Activated CD4-positive, CD25-positive, alpha-beta regulatory T cell treated with anti-CD3 and anti-CD28 coated beads, Interleukin-2, amount 50 U/mL, for 24 hours (primary cell): ENCODE data around the gene FNDC11.
"Not testable (repeated sequence)": the region's sequence is repeated elsewhere in the genome, so short reads cannot be mapped to it uniquely, and the experiment has no call there.

Source experiments
- ATAC-seq, 2 donors: fragments of 150-1000 bp; cut with Tn5 transposase; one replicate each; pipeline ENCODE4 v1.10.0; 2021; ENCODE audit warnings: mild to moderate bottlenecking in 1 of 2, moderate library complexity in 1 of 2

FNDC11 gene

DNA sequence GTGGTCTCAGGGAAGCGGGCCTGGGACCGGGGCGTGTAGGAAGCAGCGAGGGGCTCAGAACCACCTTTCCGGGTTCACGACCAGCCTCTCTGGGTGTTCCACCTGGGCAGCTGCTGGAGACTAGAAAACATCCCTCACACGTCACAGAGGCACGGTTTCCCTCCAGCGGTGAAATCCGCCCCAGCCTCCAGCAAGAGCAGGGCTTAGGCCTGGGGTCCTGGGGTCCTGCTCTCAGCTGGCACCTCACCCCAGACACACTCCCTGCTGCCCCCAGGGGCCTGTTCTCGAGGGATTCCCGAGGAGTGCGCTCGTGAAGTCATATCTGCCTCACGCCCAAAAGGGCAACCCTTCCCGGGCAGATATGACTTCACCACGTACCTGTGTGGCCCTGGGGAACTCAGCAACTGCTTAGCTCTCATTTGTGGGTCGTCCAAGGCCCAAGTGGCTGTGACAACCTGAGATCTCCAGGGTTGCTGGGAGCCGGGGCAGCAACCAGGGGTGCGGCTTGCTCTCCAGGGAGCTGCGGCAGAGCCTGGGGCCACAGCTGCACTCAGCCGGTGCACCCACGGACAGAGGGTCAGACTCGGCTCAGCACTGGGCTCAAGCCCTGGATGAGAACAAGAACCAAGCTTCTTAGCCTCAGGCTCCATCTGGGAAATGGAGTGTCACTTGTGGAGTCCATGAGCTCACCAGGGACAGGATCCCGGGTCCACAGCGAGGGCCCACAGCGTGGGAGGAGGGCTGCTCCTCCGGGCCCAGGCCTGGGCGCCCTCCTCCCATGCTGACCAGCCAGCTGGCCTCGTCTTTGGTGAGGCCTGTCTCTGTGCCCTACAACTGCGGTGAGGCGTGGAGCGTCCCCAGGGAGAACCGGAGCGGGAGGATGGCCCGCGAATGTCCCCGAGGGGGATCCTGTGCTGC, 661 bp downstream of the FNDC11 start:
- peak in 1 of 2 donors; percentile 4 for ATAC-seq

DNA sequence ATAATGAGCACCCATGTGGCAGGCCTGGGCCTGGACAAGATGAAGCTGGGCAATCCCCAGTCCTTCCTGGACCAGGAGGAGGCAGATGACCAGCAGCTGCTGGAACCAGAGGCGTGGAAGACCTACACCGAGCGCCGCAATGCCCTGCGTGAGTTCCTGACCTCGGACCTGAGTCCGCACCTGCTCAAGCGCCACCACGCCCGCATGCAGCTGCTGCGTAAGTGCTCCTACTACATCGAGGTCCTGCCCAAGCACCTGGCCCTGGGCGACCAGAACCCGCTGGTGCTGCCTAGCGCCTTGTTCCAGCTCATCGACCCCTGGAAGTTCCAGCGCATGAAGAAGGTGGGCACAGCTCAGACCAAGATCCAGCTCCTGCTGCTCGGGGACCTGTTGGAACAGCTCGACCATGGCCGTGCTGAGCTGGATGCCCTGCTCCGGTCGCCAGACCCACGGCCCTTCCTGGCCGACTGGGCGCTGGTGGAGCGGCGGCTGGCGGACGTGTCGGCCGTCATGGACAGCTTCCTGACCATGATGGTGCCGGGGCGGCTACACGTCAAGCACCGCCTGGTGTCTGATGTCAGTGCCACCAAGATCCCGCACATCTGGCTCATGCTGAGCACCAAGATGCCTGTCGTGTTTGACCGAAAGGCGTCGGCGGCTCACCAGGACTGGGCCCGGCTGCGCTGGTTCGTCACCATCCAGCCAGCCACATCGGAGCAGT, 1.9 kb downstream of the FNDC11 start:
- no peak for ATAC-seq

DNA sequence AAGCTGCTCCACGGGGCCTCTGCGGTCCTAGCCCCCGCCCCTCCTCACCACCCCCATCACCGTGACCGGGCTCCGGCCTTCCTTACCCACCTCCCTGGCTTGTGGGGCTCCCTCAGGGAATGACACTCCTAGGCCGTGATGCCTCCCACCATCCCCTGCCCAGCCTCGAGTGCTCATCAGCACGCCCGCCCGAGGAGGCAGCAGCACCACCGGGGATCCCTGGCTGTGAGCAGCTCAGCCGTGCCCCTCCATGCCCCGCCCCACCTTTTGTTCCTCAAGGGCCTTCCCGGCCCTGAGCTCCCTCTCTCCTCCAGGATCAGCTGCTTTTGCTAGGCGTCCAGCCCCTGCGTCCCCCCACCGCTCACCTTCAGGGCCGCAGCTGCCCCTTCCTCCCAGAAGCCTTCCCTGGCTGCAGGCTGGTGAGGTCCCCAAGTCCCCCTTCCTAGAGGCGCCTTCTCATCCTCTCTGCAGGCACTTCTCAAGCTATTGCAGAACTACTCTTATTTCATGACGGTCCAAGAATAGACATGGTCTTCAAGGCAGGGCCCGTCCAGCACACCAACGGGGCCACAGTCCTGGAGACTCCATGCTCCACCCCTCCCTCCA, 3.0 kb downstream of the FNDC11 start:
- ATAC-seq = no peak

DNA sequence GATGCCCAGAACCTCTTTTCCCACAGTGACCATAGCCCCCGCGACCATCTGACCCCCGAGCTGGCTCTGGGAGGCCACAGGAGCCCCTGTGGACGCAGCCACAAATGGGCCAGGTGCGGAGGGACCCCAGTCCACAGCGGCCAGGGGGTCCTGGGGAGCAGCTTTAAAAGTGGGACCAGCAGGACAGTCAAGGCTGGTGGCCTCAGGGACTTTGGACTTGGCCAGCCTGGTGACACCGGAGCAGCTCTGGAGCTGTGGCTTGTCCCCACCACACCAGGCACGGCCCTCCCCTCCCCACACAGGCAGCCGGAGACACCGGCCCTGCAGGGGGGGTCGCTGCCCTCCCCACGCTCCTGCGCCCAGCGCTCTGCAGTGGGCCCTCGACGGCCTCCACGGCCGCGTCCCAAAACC, 3.5 kb downstream of the FNDC11 start:
- ATAC-seq = no peak

DNA sequence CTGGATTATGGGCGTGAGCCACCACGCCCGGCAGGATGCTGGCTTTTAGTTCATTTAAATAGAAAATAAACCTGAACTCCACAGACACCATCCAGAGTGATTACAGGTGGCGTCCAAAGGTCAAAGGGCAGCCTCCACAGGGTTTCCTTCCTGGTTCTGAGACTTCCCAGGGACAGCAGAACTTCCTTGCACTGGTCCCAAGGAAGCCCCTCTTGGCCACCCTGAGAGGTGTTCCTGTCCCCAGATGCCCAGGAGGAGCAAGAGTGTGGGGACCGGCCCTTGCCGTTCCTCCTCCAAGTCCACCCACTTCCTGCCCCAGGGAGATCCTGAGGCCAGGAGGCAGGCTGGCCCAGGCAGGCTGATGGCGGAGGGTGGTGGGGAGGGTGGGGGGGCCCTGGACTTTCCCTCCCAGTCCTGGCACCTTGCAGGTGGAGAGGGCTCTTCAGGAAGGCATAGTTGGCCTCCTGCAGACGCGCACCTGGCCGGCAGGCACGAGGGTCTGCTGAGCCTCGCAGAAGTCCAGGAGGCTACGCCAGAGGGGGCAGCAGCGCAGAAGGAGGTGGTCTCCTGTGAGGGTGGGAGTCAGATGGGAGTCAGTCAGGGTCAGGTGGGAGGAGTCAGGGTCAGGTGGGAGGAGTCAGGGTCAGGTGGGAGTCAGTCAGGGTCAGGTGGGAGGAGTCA, 5.0 kb downstream of the FNDC11 start:
- no peak for ATAC-seq

DNA sequence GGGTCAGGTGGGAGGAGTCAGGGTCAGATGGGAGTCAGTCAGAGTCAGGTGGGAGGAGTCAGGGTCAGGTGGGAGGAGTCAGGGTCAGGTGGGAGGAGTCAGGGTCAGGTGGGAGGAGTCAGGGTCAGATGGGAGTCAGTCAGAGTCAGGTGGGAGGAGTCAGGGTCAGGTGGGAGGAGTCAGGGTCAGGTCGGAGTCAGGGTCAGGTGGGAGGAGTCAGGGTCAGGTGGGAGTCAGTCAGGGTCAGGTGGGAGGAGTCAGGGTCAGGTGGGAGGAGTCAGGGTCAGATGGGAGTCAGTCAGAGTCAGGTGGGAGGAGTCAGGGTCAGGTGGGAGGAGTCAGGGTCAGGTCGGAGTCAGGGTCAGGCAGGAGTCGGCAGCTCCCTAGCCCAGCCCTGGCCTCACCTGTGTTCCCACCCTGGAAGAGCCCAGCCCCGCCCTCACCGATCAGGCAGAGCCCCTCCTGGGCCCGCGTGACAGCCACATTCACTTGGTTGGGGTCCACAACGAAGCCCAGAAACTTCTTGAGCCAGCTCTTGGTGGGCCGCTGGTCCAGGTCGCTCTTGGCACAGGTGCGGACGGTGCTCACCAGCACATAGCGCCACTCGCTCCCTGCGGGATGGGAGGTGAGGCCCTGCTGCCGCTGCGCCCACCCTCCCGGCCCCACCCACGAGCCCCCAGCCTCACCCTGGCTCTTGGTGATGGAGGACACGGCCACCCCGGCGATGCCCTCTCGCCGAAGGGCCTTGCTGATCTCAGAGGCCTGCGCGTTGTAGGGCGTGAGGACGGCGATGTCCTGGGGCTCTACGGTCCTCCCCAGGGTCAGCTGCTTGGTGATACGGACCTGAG, 5.8 kb downstream of the FNDC11 start:
- not testable (repeated sequence) for ATAC-seq

DNA sequence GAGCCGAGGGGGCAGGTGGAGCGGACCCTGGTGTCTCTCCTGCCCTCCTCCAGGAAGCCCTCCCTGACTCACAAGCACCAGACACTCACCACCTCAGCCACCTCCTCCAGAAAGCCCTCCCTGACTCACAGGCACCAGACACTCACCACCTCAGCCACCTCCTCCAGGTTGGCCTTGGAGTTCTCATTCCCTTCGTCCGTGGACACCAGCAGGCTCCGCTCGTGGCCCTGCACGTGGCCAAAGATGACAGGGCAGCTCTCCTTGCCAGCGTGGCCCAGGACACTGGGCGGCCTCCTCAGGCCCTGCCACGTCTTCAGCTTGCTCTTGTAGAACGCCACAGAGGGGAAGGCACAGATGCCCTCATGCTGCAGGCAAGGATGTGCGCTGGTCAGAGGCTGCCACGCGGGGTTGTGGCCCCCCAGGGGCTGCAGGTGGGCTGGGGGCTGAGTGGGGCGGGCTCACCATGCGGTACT, 6.4 kb downstream of the FNDC11 start:
- ATAC-seq = no peak

DNA sequence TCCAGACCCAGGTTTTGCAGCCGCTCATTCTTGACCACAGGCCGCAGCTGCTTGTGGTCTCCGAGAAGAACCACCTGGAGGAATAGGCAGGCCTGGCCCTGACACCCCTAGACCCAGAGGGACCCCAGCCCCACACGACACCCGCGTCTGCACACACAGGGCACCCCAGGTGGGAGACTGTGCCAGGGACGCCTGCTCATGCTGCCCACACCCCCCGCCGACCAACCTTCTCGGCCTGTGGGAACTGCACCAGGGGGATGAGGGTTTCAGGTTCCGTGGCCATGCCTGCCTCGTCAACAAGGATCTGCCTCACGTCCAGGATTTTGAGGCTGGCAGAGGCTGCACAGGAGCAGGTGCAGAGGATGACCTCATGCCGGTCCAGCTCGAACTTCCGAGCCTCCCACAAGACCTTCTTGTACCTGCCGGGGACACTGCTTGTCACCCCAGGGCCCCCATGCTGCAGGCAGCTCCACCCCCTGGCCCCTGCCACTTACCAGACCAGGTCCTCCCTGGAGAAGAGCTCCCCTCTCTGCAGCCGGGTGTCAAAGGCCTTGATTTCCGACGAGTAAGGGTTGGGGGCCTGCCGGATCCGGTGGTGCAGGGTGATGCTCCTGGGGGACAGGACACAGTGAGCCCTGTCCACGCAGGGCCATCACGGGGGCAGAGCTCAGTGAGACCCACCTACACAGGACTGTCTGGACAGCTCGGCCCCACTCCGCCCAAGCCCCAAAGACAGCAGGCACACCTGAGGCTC, 7.1 kb downstream of the FNDC11 start:
- ATAC-seq = no peak

DNA sequence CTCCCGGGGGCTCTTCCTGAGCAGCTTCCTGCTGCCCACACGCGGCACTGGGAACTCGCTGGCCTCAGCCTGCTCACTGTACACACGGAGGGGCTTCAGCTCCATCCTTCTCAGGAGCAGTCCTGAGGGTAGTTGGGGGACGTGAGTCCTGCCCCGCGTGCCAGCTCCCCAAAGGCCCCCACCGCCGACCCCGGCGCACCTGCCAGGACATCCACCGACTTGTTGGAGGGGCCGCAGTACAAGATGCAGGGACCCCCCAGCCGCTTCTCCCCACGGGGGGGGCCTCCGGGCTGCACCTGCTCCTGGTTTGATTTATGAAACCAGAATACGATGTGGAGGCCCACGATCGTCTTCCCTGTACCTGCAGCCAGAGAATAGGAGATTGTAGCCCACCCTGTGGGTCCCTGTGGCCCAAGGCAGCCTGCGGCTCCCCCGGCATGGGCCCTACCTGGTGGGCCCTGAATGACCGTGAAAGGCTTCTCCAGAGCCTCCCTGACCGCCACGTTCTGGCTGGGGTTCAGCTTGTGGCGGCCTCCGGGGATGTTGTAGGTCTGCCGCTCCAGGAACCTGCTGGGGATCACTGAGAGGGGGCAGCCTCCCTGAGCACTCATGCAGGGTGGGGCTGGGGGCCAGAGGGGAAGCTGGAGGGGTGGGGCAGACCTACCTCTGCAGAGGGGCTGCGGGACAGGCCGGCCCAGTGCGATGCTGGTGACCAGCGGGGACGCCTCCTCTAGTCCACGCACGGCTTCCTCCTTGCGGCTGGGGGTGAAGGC, 7.9 kb downstream of the FNDC11 start:
- ATAC-seq = no peak

DNA sequence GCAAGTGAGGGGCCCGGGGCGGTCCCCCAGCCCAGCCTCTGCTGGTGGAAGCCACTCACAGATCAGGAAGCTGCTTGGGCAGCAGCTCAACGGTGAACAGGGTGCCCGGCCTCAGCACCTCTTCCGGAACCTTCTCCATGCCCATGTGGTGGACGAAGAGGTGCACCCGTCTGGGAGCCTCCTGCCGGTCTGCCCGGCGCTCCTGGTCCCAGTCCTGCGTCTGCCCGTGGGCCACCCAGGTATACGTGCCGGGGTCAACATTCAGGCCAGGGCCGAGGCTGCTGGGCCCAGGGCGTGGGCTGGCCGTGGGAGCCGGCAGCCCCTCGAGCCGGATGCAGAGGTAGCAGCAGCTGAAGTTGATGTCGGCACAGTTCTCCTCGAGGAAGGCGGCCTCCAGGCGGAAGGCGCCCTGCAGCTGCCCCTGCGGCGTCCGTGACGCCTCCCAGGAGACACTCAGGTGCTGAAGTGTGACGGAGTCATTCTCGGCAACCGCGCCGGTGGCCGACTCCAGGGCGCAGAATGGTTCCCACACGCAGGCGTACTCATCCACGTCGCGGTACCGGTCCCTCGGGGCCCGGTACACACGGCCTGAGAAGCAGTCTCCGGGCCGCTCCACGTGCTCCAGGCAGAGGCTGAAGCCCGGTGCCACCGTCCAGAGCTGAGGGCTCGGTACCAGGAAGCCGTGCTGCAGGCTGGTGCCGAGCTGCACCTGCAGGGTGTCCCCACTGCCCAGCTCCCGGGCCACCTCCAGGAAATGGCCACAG, 8.7 kb downstream of the FNDC11 start:
- ATAC-seq = no peak

DNA sequence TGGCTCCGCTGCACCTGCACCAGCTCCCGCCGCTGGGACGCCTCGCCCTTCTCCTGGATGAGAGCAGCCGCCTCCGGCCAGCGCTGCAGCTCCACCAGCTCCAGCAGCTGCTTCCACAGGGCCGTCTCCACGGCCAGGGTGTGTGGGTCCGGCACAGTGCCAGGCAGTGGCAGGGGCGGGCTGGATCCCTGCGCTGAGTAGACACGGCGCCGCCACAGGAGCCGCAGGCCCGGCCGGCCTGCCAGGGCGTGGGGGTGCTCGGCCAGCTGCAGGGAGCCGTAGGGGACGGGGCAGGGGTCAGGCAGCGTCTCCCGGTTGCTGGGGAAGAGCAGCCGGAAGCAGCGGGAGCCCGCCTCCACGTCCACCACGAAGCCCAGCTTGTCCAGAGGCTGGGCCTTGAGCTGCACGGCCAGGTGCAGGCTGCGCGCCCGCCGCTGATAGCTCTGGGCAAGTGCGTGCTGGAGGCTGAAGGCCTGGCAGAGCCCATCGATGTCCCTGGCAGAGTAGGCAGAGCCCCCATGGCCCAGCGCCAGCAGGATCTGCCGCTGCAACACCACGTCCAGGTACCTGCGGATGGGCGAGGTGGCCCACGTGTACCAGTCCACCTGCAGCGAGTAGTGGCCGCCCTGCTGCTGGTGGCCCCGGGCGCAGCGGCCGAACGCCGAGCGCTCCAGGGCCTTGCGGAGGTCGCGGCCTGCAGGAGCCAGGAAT, 9.4 kb downstream of the FNDC11 start:
- no peak for ATAC-seq

DNA sequence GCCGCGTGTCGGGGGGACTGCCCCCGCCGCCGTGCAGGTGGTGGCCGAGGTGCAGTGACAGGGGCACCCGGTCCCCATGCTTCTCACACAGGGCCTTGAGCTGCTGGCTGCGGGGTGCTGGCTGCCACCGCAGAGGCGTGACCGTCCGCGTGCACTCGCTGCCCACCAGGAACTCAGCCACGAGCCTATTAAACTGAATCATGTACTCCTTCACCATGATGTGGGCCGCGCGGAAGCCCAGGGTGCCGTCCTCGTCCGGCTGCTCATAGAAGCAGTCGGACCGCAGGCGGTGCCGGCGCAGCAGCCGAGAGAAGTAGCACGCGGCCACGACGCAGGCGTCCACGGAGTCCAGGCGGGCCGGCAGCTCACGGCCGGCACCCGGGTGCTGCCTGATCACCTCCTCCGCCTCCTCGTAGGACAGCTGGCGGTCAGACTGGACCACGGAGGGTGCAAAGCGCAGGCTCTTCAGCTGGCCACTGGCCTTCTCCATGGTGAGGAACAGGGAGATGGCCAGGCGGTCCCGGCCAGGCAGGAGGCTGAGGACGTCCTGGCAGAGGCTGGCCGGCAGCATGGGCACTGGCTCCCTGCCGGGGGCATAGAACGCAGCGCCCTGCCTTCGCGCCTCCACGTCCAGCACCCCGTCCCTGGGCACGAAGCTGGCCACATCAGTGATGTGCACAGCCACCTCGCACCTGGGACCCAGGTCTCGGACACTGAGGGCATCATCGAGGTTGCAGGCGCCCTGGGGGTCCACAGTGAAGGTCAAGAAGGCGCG, 10.3 kb downstream of the FNDC11 start:
- no peak for ATAC-seq

DNA sequence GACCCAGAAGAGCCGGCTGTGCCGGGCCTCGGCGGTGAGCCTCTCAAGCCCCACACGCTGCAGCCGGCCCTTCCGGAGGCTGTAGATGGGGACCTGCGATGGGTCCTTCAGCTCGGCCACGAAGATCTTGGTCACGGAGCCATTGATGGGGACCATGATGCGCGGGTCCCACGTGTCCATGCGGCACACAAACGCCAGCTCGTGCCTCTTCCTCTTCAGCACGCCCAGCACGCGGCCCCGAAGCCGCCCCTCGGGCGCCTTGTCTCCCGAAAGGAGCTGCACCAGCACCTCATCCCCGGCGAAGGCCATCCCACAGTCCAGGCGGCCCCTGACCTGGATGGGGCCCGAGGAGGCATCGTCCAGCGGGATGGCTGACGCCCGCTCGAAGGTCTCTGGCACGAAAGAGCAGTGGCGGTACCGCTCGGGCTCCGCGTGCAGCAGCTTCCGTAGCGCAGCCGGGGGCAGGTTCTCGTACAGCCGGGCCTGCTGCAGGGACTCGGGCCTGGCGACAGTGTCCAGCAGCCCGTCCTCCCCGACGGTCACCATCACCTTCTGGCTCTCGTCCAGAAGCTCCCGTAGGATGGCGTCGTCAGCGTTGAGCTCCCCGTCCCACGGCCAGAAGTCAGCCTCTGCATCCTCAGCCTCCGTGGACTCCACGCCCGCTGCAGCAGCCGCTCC, 11.2 kb downstream of the FNDC11 start:
- no peak for ATAC-seq

DNA sequence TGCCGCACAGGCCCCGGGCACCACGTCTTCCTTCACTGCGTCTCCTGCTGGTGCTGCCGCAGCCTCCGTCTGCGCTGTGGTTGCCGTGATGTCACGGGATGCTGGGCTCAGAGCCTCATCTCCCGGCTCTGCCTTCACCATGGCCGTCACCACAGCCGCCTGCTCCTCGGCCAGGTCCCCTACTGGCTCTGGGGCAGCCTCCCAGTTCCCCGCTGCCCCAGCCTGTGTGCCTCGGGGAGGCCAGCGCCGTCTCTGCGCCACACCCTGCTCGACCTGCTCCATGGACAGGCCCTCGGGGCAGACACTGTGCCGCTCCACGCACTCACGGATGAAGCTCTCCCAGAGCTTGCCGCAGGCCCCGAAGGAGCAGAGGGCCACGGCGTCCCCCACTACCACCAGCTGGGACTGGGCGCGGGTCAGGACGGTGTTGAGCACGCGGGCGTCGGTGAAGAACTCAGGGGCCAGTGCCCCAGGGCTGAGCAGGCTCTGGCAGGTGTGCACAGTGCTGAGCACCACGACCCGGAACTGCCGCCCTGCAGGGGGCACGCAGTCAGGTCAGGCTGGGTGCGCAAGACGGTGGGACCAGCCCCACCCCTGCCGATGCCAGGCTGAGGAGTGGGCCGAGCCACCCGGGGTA, 11.9 kb downstream of the FNDC11 start:
- ATAC-seq = no peak

DNA sequence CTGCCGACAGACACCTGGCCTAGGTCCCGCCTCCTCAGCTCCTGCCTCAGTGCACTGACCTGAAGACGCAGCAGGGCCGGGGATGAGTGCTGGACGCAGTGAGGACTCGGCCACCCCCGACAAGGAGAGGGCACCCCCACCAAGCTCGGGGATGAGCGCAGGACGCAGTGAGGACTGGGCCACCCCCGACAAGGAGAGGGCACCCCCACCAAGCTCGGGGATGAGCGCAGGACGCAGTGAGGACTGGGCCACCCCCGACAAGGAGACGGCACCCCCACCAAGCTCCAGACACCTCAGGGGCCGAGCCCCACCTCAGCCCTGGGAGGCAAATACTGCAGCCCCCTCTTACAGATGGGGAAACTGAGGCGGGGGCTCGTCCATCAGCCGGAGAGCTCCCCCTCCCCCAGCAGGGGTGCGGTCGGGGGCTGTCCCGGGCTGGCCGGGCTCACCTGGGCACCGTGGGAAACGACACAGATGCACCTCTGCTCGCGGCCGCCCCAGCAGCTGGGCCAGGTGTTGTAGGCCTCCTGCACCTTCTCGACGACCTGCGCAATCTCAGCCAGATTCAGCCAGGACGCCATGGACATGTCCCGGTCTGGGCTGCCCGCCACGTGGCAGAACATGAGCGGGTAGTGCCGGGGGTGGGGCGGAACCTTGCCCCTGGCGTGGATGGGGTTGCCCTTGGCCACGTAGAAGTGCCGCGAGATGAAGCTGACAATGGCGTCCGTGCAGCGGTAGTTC, 12.6 kb downstream of the FNDC11 start:
- no peak for ATAC-seq

DNA sequence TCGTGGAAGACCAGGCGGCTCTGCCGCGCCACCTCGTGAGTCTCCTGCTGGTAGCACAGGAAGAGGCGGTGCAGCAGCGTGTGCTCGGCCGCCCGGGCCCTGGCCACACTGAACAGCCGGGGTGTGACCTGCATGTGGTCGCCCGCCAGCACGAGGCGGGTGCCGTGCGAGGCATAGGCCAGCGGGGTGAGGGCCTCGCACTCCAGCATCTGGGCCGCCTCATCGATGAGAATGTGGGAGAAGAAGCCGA, 13.1 kb downstream of the FNDC11 start:
- ATAC-seq = no peak
